Measurements from ENCODE around the gene SPAG6.

Gene SPAG6

GRCh38 chr10:22410394-22410793, 65.1 kb downstream of the SPAG6 start:
- TF ChIP-seq KLF8 (tag by site-specific recombination; IDR thresholded peaks at IDR 0.05) = no peak
- TF ChIP-seq ZIC2 (tag by site-specific recombination; IDR thresholded peaks at IDR 0.05) = 0 out of 2 replicates have a peak, but pooled peaks have one; percentile 18
- Histone ChIP-seq H3K36me3 (ENCODE audit: control insufficient read depth in 2 of 2, insufficient read depth in 1 of 2, low read length in 2 of 2) (no peaks in the 10 kb centered on the region), H3K4me1 (ENCODE audit: control insufficient read depth, insufficient read depth, low read length) (no peaks in the 10 kb centered on the region), H3K9me3 (ENCODE audit: control insufficient read depth, insufficient read depth, low read depth, low read length) (no peaks in the 10 kb centered on the region), H3K27ac (ENCODE audit: extremely low read depth, low read depth, low read length) (no peak overlapping the region), H3K4me3 (ENCODE audit: low read depth, low read length) (no peak overlapping the region)
- ChIA-PET CTCF (no interaction called here), POLR2A (no interaction called here)

GRCh38 chr10:22410846-22411245, 65.5 kb downstream of the SPAG6 start:
- H3K4me3 ChIP-seq (ENCODE audit: low read depth, low read length) = no peak overlapping the region
- no peaks in the 10 kb centered on the region for H3K36me3 ChIP-seq (ENCODE audit: control insufficient read depth in 2 of 2, insufficient read depth in 1 of 2, low read length in 2 of 2)
- TF ChIP-seq SCRT2 (tag by site-specific recombination; IDR thresholded peaks at IDR 0.05) = no peak
- no peak for TF ChIP-seq ZNF423 (tag by site-specific recombination; IDR thresholded peaks at IDR 0.05)
- TF ChIP-seq ZNF221 (tag by site-specific recombination; IDR thresholded peaks at IDR 0.05; ENCODE audit: borderline replicate concordance) = no peak
- no peak for TF ChIP-seq GLI4 (tag by site-specific recombination; IDR thresholded peaks at IDR 0.05)
- no peak for TF ChIP-seq ZNF585B (tag by site-specific recombination; IDR thresholded peaks at IDR 0.05)
- no peak for TF ChIP-seq ZNF580 (tag by site-specific recombination; IDR thresholded peaks at IDR 0.05)
- TF ChIP-seq ZEB2 (tag by site-specific recombination; IDR thresholded peaks at IDR 0.05) = no peak
- no peak for TF ChIP-seq KLF8 (tag by site-specific recombination; IDR thresholded peaks at IDR 0.05)
- no peak for TF ChIP-seq ZSCAN16 (tag by site-specific recombination; IDR thresholded peaks at IDR 0.05)
- TF ChIP-seq ZBTB11 (tag by site-specific recombination; conservative IDR thresholded peaks at IDR 0.05; ENCODE audit: low read depth) = no peak
- no peak for TF ChIP-seq ZNF24 (tag by site-specific recombination; IDR thresholded peaks at IDR 0.05)
- no peak for TF ChIP-seq ZNF239 (tag by site-specific recombination; IDR thresholded peaks at IDR 0.05)
- no peak for TF ChIP-seq ZNF366 (tag by site-specific recombination; conservative IDR thresholded peaks at IDR 0.05)
- CTCF ChIA-PET = no interaction called here
- no peaks in the 10 kb centered on the region for H3K9me3 ChIP-seq (ENCODE audit: control insufficient read depth, insufficient read depth, low read depth, low read length)
- no peaks in the 10 kb centered on the region for H3K4me1 ChIP-seq (ENCODE audit: control insufficient read depth, insufficient read depth, low read length)
- H3K27ac ChIP-seq (ENCODE audit: extremely low read depth, low read depth, low read length) = no peak overlapping the region
- POLR2A ChIA-PET = no interaction called here

GRCh38 chr10:22414146-22414545, 68.8 kb downstream of the SPAG6 start:
- TF ChIP-seq ZNF549 (tag by site-specific recombination; IDR thresholded peaks at IDR 0.05) = no peak
- no peak for TF ChIP-seq ZFP37 (tag by site-specific recombination; IDR thresholded peaks at IDR 0.05)
- TF ChIP-seq ZNF24 (tag by site-specific recombination; IDR thresholded peaks at IDR 0.05) = no peak
- no peak for TF ChIP-seq ZSCAN16 (tag by site-specific recombination; IDR thresholded peaks at IDR 0.05)
- Histone ChIP-seq H3K27ac (ENCODE audit: extremely low read depth, low read depth, low read length) (no peak overlapping the region), H3K36me3 (ENCODE audit: control insufficient read depth in 2 of 2, insufficient read depth in 1 of 2, low read length in 2 of 2) (no peaks in the 10 kb centered on the region), H3K9me3 (ENCODE audit: control insufficient read depth, insufficient read depth, low read depth, low read length) (no peaks in the 10 kb centered on the region), H3K4me3 (ENCODE audit: low read depth, low read length) (no peak overlapping the region), H3K4me1 (ENCODE audit: control insufficient read depth, insufficient read depth, low read length) (no peaks in the 10 kb centered on the region)
- ChIA-PET POLR2A (no interaction called here), CTCF (no interaction called here)

- ChIA-PET POLR2A (no interaction called here), CTCF (no interaction called here)
- TF ChIP-seq ZNF24 (tag by site-specific recombination; IDR thresholded peaks at IDR 0.05) (no peak), ZNF366 (tag by site-specific recombination; conservative IDR thresholded peaks at IDR 0.05) (no peak), ZFP41 (tag by site-specific recombination; IDR thresholded peaks at IDR 0.05; ENCODE audit: borderline replicate concordance) (no peak), HOXD13 (CRISPR knock-in tag; IDR thresholded peaks at IDR 0.05; ENCODE audit: borderline replicate concordance) (no peak), MYNN (tag by site-specific recombination; IDR thresholded peaks at IDR 0.05; ENCODE audit: borderline replicate concordance) (no peak), ZNF311 (tag by site-specific recombination; IDR thresholded peaks at IDR 0.05; ENCODE audit: borderline replicate concordance) (no peak), ZNF785 (tag by site-specific recombination; IDR thresholded peaks at IDR 0.05) (no peak), KLF10 (tag by site-specific recombination; IDR thresholded peaks at IDR 0.05) (no peak), PBX3 (CRISPR knock-in tag; IDR thresholded peaks at IDR 0.05) (no peak), ZNF639 (tag by site-specific recombination; IDR thresholded peaks at IDR 0.05) (no peak)
Measured at GRCh38 chr10:22415072-22415471, 69.8 kb downstream of the SPAG6 start.

More at GRCh38 chr10:22415072-22415471, 69.8 kb downstream of the SPAG6 start:
- H3K9me3 ChIP-seq (ENCODE audit: control insufficient read depth, insufficient read depth, low read depth, low read length) = no peaks in the 10 kb centered on the region
- H3K4me1 ChIP-seq (ENCODE audit: control insufficient read depth, insufficient read depth, low read length) = no peaks in the 10 kb centered on the region
- no peak overlapping the region for H3K4me3 ChIP-seq (ENCODE audit: low read depth, low read length)
- H3K36me3 ChIP-seq (ENCODE audit: control insufficient read depth in 2 of 2, insufficient read depth in 1 of 2, low read length in 2 of 2) = no peaks in the 10 kb centered on the region
- H3K27ac ChIP-seq (ENCODE audit: extremely low read depth, low read depth, low read length) = no peak overlapping the region

Data from HEK293 (cell line).